Left lung (tissue), 10 donors: ENCODE results near the gene AGAP1. TPM values are rescaled to one million over a fixed set of nuclear protein-coding genes. Genes with fewer than 3 reads are reported as not detected.

Experiments used
- ATAC-seq: fragments of 200-7000 bp; cut with Tn5 transposase; one replicate; pipeline ENCODE4 v1.9.1; 2020; ENCODE audit warnings: moderate library complexity
- DNase-seq, 4 donors: peaks; one replicate each; pipeline ENCODE4 v3.0.0-alpha.2; 2013 to 2020
- H3K27ac ChIP-seq, 2 donors: fragments of 200-600 bp; sonication (generic) in 1 of 2; one replicate each; pipeline versions ENCODE4 v1.5.0 to v1.8.0; 2020 to 2021
- H3K27me3 ChIP-seq, 2 donors: fragments of 200-600 bp; sonication (generic) in 1 of 2; one replicate each; pipeline versions ENCODE4 v1.5.0 to v1.8.0; 2020 to 2021
- H3K36me3 ChIP-seq, 2 donors: fragments of 200-600 bp; sonication (generic) in 1 of 2; one replicate each; pipeline versions ENCODE4 v1.5.0 to v1.8.0; 2020 to 2021
- H3K4me1 ChIP-seq, 2 donors: fragments of 200-600 bp; one replicate each; pipeline ENCODE4 v1.8.0; 2021
- H3K4me3 ChIP-seq, 2 donors: fragments of 200-600 bp; sonication (generic) in 1 of 2; one replicate each; pipeline versions ENCODE4 v1.5.0 to v1.8.0; 2020 to 2021; ENCODE audit warnings: mild to moderate bottlenecking in 1 of 2
- H3K9me3 ChIP-seq, 2 donors: fragments of 200-600 bp; sonication (generic) in 1 of 2; one replicate each; pipeline versions ENCODE4 v1.5.0 to v1.8.0; 2020 to 2021
- intact Hi-C, 2 donors: fragments of 100-400 bp; cut with DNase I; formaldehyde crosslinking; loops; one replicate each; pipeline versions ENCODE4 v1.11.2 to v1.14.2; 2022
- polyA plus RNA-seq, 6 donors: library from polyadenylated mRNA; unstranded; fragments of 120-200 nt; gene quantifications; one replicate each; pipeline ENCODE4 v1.2.1, GENCODE V29; 2013; ENCODE audit not compliant: insufficient read length in 6 of 6
- total RNA-seq, 2 donors: library from RNA; stranded (reverse); fragmentation: NEBNext Ultra II Directional; extraction: Animal tissue kit (Norgen Biotek cat#: 25700); gene quantifications; one replicate each; pipeline ENCODE4 v1.2.1, GENCODE V29; 2021
- TF ChIP-seq, protein P1 (sequence below), 2 donors: fragments of 200-600 bp; sonication (generic) in 1 of 2; IDR thresholded peaks; one replicate each; pipeline versions ENCODE4 v1.5.0 to v1.8.0; 2021; ENCODE audit warnings: antibody characterized with exemption in 2 of 2
- donor health status: DM: no; HTN: yes; CAD: no.
- donor health status: DM: no; HTN: no; CAD: no.

The AGAP1 gene
- total and polyA plus RNA-seq, 8 donors: 13.1 to 25.4 (median 22.4) TPM

DNA sequence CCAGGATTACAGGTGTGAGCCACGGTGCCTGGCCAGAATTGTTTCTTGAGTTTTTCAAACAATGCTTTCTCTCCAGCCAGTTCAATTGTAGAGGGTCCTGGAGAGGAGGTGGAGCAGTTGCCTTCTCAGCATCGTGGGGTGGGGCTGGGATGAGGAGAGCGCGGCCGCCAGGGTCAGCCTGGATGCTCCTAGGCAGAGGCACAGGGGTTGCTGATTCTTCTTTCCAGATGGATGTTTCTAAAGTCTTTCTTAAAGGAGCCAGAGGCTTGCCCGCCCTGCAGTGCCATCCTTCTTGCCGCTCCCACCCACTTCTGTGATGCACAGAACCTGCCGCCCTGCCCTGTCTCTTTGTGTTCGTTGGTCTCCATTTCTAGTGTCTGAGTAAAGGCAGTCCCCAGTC lies 61.1 kb downstream of the AGAP1 start:
- H3K4me1 ChIP-seq: peaks cover 0 to 24% of the 10 kb centered on the region in 2 donors
- no peak overlapping the region for H3K27ac ChIP-seq
- no peak overlapping the region for H3K4me3 ChIP-seq
- DNase-seq: peak in 2 of 4 donors; percentile 2 to 35
- intact Hi-C loops: no loop called here
- no peaks in the 10 kb centered on the region for H3K36me3 ChIP-seq
- no peaks in the 10 kb centered on the region for H3K9me3 ChIP-seq
- no peaks in the 10 kb centered on the region for H3K27me3 ChIP-seq
- TF ChIP-seq, protein P1, sequence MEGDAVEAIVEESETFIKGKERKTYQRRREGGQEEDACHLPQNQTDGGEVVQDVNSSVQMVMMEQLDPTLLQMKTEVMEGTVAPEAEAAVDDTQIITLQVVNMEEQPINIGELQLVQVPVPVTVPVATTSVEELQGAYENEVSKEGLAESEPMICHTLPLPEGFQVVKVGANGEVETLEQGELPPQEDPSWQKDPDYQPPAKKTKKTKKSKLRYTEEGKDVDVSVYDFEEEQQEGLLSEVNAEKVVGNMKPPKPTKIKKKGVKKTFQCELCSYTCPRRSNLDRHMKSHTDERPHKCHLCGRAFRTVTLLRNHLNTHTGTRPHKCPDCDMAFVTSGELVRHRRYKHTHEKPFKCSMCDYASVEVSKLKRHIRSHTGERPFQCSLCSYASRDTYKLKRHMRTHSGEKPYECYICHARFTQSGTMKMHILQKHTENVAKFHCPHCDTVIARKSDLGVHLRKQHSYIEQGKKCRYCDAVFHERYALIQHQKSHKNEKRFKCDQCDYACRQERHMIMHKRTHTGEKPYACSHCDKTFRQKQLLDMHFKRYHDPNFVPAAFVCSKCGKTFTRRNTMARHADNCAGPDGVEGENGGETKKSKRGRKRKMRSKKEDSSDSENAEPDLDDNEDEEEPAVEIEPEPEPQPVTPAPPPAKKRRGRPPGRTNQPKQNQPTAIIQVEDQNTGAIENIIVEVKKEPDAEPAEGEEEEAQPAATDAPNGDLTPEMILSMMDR (IDR thresholded peaks at IDR 0.05): no peak
- no peak for ATAC-seq

DNA sequence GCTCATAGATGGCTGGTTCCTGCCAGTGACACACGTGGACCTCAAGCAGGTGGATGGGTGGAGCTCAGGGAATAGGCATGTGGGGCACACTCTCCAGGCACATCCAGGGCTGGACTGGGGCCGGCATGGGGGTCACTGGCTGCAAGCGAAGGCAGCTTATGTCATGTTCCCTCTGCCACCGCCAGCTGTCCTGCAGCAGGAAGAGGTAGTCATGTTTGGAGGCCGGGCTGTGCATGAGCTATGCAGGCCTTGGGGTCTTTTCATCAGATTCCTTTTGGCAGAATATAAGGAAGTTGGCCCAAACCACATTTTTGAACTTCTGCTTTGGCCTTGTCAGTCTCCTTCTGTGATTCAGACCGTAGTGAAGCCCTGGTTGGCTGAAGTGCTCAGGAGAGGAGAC lies 61.5 kb downstream of the AGAP1 start:
- Histone ChIP-seq H3K4me3 (no peak overlapping the region), H3K4me1 (peaks cover 0 to 24% of the 10 kb centered on the region in 2 donors), H3K27me3 (no peaks in the 10 kb centered on the region), H3K9me3 (no peaks in the 10 kb centered on the region), H3K27ac (no peak overlapping the region), H3K36me3 (no peaks in the 10 kb centered on the region)
- ATAC-seq: no peak
- TF ChIP-seq, protein P1 (IDR thresholded peaks at IDR 0.05): no peak
- DNase-seq: peak in 1 of 4 donors; percentile 61
- intact Hi-C loops: no loop called here

DNA sequence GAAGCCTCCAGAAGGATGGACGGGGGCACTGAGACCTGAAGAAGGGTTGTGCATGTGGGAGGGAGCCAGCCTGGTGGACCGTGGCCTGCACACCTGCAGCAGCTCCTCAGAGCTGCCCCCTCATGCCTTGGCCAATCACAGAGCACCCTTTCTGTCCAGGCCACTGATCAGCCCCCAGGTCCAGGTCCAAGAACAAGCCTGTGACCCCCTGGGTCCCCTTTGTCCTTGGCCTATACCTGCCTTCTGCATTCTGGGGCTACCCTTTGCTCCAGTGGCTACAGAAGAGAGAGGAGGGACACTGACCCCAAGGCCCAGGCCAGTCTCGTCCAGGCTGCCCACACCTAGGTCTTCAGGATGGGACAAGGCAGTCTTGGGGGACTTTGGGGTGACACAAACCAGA lies 62.2 kb downstream of the AGAP1 start:
- no peaks in the 10 kb centered on the region for H3K27me3 ChIP-seq
- no peaks in the 10 kb centered on the region for H3K9me3 ChIP-seq
- TF ChIP-seq, protein P1 (IDR thresholded peaks at IDR 0.05): no peak
- H3K4me3 ChIP-seq: no peak overlapping the region
- ATAC-seq: no peak
- H3K27ac ChIP-seq: no peak overlapping the region
- no peak for DNase-seq
- intact Hi-C loops: no loop called here
- no peaks in the 10 kb centered on the region for H3K36me3 ChIP-seq
- peaks cover 0 to 24% of the 10 kb centered on the region in 2 donors for H3K4me1 ChIP-seq

DNA sequence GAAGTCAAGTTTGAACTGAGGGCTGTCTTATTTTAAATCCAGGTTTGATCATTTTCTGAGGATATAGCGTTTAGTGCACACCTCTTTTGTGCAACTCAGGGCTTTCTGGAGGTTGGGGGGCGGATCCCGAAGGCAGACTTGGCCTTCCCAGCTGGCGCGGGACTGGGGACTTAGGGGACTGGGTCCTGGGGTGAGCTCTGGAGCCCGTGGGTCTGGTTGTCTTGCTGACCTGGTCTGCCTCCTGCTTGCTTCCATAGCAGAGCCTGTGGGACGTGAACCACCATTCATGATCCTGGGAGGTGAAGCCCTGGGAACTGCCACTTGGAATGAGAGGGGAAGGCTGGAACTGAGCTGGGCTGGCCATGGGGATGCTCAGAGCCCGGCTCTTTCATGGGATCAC lies 63.1 kb downstream of the AGAP1 start:
- no peaks in the 10 kb centered on the region for H3K9me3 ChIP-seq
- intact Hi-C loops: no loop called here
- H3K36me3 ChIP-seq: no peaks in the 10 kb centered on the region
- ATAC-seq (no peak), DNase-seq (no peak)
- H3K4me1 ChIP-seq: peaks cover 0 to 26% of the 10 kb centered on the region in 2 donors
- no peak overlapping the region for H3K4me3 ChIP-seq
- TF ChIP-seq, protein P1 (IDR thresholded peaks at IDR 0.05): no peak
- no peak overlapping the region for H3K27ac ChIP-seq
- no peaks in the 10 kb centered on the region for H3K27me3 ChIP-seq

DNA sequence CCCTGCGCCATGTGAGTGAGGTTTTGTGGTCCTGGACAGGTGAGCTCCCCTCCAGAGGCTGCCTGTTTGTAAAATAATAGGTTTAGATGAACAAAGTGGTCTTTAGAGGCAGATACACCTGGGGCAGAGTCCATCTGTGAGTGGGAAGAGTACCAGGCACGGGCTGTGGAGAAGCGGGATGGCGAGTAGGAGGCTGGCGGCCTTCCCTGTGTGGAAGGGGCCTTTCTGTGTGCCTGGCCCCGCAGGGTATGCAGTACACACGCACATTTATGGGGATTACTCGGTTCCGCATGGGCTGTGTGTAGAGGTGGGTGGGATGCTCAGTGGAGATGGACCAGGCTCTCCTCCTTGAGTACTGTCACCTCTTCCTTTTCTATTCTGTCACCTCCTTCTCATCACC lies 64.1 kb downstream of the AGAP1 start:
- H3K27me3 ChIP-seq: no peaks in the 10 kb centered on the region
- TF ChIP-seq, protein P1 (IDR thresholded peaks at IDR 0.05): no peak
- peaks cover 0 to 16% of the 10 kb centered on the region in 2 donors for H3K4me1 ChIP-seq
- ATAC-seq (no peak), DNase-seq (no peak)
- H3K9me3 ChIP-seq: no peaks in the 10 kb centered on the region
- intact Hi-C loops: no loop called here
- no peak overlapping the region for H3K4me3 ChIP-seq
- H3K27ac ChIP-seq: no peak overlapping the region
- no peaks in the 10 kb centered on the region for H3K36me3 ChIP-seq
